HG03060 (cell line): ENCODE data around the gene TNIP2.

ENCODE experiments used
- ATAC-seq: cut with Tn5 transposase; IDR thresholded peaks from one replicate; pipeline ENCODE4 v1.9.1; 2021; ENCODE audit warnings: low read depth, moderate number of reproducible peaks; ENCODE audit not compliant: unreplicated experiment

Gene TNIP2

GRCh38 chr4:2794486-2795299 lies 38.6 kb upstream of the TNIP2 start:
- ATAC-seq = no peak

- no peak for ATAC-seq
Measured at GRCh38 chr4:2793586-2794485, 37.7 kb upstream of the TNIP2 start.

DNA sequence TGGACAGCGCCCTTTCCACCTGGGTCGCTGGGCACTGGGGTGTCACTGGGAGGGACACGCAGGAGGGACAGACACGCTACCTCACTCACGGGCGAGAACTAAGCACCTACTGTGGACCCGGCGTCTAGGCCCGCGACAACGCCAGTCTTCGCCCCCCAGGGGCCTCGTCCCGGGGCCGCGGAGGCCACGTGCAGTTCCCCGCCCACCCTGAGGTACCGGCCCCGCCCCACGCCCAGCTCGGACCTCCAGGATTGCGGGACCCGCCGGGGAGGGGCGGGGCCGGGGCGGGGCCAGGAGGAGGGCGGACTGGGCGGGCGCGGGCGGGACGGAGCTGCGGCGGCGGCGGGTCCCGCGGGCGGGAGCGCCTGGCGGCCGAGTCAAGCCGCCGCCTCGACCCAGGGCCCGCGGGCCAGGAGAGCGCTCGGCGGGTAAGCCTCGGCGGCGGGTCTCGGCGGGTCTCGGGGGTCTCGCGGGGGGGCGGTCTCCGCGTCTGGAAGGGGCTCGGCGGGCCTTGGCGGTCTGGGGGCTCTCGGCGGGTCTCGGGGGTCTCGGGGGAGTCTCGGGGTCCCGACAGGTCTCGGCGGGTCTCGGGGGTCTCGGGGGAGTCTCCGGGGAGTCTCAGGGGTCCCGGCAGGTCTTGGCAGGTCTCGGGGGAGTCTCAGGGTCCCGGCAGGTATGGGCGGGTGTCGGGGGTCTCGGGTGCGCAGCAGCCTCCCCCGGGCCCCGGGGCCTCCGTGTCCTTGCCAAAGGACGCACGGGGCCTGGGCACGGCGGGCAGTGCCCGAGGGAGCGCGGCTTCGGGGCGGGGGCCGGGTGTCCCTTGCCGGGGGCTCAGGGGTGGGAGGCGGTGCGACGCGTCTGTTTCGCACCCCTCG lies 36.8 kb upstream of the TNIP2 start, which contains the start of gene SH3BP2:
Gene SH3BP2 (plus strand): TSS at position 375 of the 875 bp plus-strand sequence. CDS start 27,533 bp downstream, outside the sequence.
- ATAC-seq = no peak

DNA sequence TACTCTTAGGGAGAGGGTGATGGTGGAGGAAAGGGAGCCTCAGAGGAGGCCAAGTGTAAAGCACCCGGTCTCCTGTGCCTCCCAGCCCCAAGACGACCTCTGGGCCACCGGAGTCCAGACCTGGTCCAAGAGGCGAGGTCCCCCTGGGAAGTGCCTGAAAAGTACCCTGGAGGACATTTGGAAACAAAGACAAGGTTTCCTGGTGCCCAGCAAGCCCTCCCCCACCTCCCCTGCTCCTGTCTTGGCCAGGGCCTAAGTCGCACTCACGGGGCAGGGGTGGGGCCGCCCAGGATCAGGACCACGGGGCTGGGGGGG lies 36.2 kb upstream of the TNIP2 start:
- ATAC-seq = no peak

DNA sequence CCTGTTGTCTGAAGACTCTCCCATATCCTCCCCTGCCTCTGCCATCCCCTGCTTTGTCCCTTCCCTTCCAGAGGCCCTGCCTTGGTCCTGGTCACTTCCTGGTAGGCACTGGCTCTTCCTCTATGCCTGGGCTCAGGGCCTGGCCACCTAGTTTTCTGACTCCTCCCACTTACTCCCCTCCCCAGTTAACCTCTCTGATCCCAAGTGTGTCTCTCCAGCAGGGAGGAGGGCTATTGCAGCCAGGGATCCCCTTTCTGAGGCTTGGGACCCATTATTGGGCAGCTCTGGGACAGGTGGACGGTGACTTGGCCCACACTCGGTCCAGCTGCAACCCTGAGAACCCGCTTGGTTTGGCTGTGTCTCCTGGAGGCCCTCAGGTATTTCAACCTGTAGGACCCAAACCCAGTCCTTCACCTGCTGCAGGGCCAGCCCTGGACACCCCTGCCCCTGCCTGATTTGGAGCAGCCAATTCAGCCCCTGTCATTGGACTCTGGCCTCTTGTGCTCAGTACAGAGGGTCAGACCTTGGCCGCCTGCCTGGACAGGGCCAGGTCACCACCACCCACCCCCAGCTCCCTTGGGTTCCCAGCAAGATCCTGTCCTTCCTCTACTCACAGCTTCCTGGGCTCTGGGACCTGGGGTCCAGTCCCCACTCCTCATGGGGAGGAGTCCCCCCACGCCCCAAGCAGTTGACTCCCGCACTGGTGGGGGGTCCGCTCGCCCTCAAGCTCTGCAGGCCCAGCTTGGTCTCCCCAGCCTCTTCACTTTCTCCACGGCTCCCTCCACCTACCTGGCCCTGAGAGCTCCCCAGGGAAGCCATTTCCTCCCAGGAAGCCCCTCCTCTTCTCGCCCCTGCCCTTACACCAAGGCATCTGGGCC lies 35.6 kb upstream of the TNIP2 start:
- ATAC-seq = no peak

GRCh38 chr4:2790583-2791517 lies 34.7 kb upstream of the TNIP2 start:
- no peak for ATAC-seq

DNA sequence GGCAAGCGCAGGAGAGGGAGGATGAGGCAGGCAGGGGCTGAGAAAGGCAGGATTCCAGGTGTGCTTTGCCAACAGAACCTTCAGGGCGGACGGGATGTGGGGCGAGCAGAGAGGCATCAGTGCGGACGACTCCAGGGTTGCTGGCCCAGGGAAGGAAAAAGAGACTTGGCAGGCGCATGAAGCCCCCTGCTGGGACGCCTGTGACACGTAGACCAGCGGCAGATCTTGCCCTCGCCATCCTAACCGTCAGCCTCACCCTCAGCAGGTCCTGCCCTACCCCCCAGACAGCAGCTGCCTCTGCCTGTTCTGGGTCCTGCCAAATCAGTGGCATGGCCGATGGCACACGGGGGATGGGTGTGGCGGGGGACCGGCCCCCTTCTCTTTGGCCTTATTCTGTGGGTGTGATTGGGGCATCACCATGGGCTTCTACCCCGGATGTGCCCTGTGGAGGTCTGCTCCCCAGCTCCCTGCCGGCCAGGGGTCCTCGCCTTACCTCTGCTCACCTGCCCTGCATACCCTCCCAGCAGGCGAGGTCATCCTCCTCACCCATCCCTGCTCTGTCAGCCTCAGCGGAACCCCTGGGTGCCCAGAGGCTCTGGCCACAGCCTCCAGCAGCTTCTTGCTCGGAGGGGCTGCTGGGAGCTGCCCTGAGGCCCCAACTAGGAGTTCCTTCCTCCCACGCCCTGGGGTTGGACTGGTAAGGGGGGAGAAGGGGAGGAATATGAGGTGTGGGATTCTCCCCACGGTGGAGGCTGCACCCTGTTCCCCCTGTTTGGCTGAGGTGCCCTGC lies 33.9 kb upstream of the TNIP2 start:
- no peak for ATAC-seq

- no peak for ATAC-seq
Measured at GRCh38 chr4:2789351-2789750, 33.2 kb upstream of the TNIP2 start.

GRCh38 chr4:2788532-2789103 lies 32.5 kb upstream of the TNIP2 start:
- no peak for ATAC-seq

GRCh38 chr4:2788101-2788500 lies 32.0 kb upstream of the TNIP2 start:
- ATAC-seq = no peak

DNA sequence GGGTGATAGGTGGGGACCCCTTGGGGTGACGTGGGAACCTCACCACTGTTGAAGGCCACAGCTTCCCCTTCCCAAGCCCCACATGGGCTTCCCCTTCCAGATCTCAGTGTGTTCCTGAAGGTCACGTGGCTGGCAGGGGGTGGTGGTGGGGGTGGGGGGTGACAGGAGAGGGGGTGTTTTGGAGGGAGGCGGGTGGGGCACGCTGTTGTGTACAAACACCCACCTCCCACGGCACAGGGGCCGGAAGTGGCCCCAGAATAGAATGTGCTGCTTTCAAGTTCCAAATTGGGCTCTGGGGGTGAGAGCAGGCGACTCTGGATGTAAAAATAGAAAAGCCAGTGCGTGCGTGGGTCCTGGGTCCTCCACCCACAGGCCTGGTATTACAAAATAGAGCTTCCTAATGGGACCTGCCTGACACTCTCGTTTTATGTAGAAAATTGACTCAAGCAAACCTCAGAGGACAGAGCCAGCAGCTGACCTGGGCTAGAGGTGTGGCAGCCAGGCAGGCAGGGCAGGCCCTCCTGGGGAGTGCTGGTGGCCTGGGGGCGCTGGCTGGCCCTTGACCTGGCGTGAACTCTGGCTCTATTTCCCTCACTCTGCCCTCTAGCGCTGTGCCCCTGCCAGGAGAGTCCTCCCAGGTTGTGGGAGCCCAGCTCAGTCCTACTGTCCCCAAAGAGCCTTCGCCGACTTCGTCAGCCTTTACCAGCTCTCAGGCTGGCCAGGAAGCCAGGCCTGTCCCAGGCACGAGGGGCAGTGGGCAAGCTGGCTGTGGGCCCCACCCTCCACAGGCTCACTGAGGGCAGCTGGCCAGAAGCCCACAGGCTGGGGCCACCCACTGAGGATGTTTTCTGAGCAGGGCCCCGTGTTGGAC lies 31.3 kb upstream of the TNIP2 start:
- ATAC-seq = peak; percentile 60

GRCh38 chr4:2786794-2787229 lies 30.7 kb upstream of the TNIP2 start:
- ATAC-seq = no peak

- ATAC-seq = no peak
Measured at GRCh38 chr4:2786152-2786671, 30.1 kb upstream of the TNIP2 start.

GRCh38 chr4:2785613-2786012 lies 29.5 kb upstream of the TNIP2 start:
- ATAC-seq = no peak

DNA sequence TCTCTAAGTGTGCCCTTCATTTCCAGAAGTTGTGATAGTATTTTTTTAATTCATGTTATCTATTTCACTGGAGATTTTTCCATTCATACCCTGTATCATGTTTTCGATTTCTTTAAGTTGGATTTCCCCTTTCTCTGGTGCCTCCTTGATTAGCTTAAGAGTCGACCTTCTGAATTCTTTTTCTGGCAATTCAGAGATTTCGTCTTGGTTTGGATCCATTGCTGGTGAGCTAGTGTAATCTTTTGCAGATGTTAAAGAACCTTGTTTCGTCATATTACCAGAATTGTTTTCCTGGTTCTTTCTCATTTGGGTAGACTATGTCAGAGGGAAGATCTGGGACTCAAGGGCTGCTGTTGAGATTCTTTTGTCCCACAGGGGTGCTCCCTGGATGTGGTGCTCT lies 27.7 kb upstream of the TNIP2 start:
- no peak for ATAC-seq

GRCh38 chr4:2781911-2782310 lies 25.8 kb upstream of the TNIP2 start:
- no peak for ATAC-seq
